ENCODE measurements around the gene CPNE7.

Gene CPNE7

GRCh38 chr16:89607937-89608740 is 32.6 kb downstream of the CPNE7 start:
- no peak for DNase-seq

- no peak for DNase-seq
Measured at GRCh38 chr16:89610108-89610453, 34.5 kb downstream of the CPNE7 start.

GRCh38 chr16:89612415-89613166 is 37.0 kb downstream of the CPNE7 start:
- DNase-seq: no peak

GRCh38 chr16:89613231-89613953 is 37.8 kb downstream of the CPNE7 start, which contains the start of gene DPEP1:
Gene DPEP1 (plus strand): TSS chr16:89613642. CDS start chr16:89630411, 16,769 bp downstream.
- no peak for DNase-seq

- DNase-seq: no peak
Measured at GRCh38 chr16:89613954-89614459, 38.4 kb downstream of the CPNE7 start.

GRCh38 chr16:89615176-89615575 is 39.6 kb downstream of the CPNE7 start:
- DNase-seq: no peak

GRCh38 chr16:89615596-89616090 is 40.1 kb downstream of the CPNE7 start:
- no peak for DNase-seq

- no peak for DNase-seq
Measured at GRCh38 chr16:89616623-89617022, 41.1 kb downstream of the CPNE7 start.

GRCh38 chr16:89617036-89617435 is 41.5 kb downstream of the CPNE7 start:
- no peak for DNase-seq

- no peak for DNase-seq
Measured at GRCh38 chr16:89618109-89618998, 42.8 kb downstream of the CPNE7 start.

- no peak for DNase-seq
Measured at GRCh38 chr16:89619840-89620239, 44.3 kb downstream of the CPNE7 start.

GRCh38 chr16:89620406-89620841 is 44.9 kb downstream of the CPNE7 start:
- no peak for DNase-seq

GRCh38 chr16:89621136-89621697 is 45.7 kb downstream of the CPNE7 start:
- DNase-seq: no peak

GRCh38 chr16:89621698-89622409 is 46.3 kb downstream of the CPNE7 start:
- no peak for DNase-seq

GRCh38 chr16:89623511-89624261 is 48.1 kb downstream of the CPNE7 start:
- no peak for DNase-seq

- no peak for DNase-seq
Measured at GRCh38 chr16:89624777-89625761, 49.5 kb downstream of the CPNE7 start.

GRCh38 chr16:89629827-89630610 is 54.5 kb downstream of the CPNE7 start:
- no peak for DNase-seq

- DNase-seq: peak; percentile 76 to 77
Measured at GRCh38 chr16:89633064-89633631, 57.6 kb downstream of the CPNE7 start.
